Liver (tissue), 9 donors: ENCODE measurements around the gene KANK2. TPM values are rescaled to one million over a fixed set of nuclear protein-coding genes. Genes with fewer than 3 reads are reported as not detected.
"Not testable (repeated sequence)": the region's sequence is repeated elsewhere in the genome, so short reads cannot be mapped to it uniquely, and the experiment has no call there.

Experiments
- DNase-seq: peaks from one replicate; pipeline ENCODE4 v3.0.0-alpha.2; 2017; ENCODE audit warnings: low spot score
- H3K27ac ChIP-seq, 2 donors: one replicate each; pipeline ENCODE4 v1.7.0; 2013; ENCODE audit warnings: inconsistent platforms in 2 of 2, low read length in 2 of 2, control low read depth in 1 of 2, low read depth in 1 of 2, mild to moderate bottlenecking in 1 of 2
- H3K27me3 ChIP-seq, 4 donors: one replicate each; pipeline versions ENCODE4 v1.6.1 to v1.7.0; 2013; ENCODE audit warnings: low read length in 3 of 4, inconsistent platforms in 1 of 4, mild to moderate bottlenecking in 1 of 4, moderate library complexity in 1 of 4; ENCODE audit not compliant: control insufficient read depth in 4 of 4, insufficient read depth in 4 of 4
- H3K36me3 ChIP-seq, 4 donors: one replicate each; pipeline versions ENCODE4 v1.6.1 to v1.7.0; 2013; ENCODE audit warnings: low read length in 3 of 4, mild to moderate bottlenecking in 3 of 4, low read depth in 1 of 4, moderate library complexity in 1 of 4; ENCODE audit not compliant: control insufficient read depth in 4 of 4, insufficient read depth in 3 of 4
- H3K4me1 ChIP-seq, 4 donors: one replicate each; pipeline versions ENCODE4 v1.6.1 to v1.7.0; 2013; ENCODE audit warnings: low read length in 3 of 4, mild to moderate bottlenecking in 3 of 4, moderate library complexity in 1 of 4; ENCODE audit not compliant: control insufficient read depth in 4 of 4, insufficient read depth in 4 of 4
- H3K4me3 ChIP-seq, 3 donors: one replicate each; pipeline versions ENCODE4 v1.6.1 to v1.7.0; 2013; ENCODE audit warnings: low read length in 3 of 3, control low read depth in 1 of 3, low read depth in 1 of 3, mild to moderate bottlenecking in 1 of 3
- H3K9ac ChIP-seq, 2 donors: one replicate each; pipeline ENCODE4 v1.7.0; 2013; ENCODE audit warnings: low read length in 2 of 2, mild to moderate bottlenecking in 2 of 2, moderate library complexity in 2 of 2, control low read depth in 1 of 2, low read depth in 1 of 2
- H3K9me3 ChIP-seq, 4 donors: one replicate each; pipeline versions ENCODE4 v1.6.1 to v1.7.0; 2013; ENCODE audit warnings: low read length in 3 of 4; ENCODE audit not compliant: control insufficient read depth in 4 of 4
- ATF3 ChIP-seq: IDR thresholded peaks from 2 replicates; pipeline ENCODE4 v1.6.1; 2016; ENCODE audit warnings: antibody characterized with exemption
- CTCF ChIP-seq: fragments of 150-350 bp; IDR thresholded peaks from 2 replicates; pipeline ENCODE4 v1.5.1; 2017; ENCODE audit warnings: improper control_type of control experiment, low read depth, low read length; ENCODE audit not compliant: missing input control
- EGR1 ChIP-seq, 2 donors: IDR thresholded peaks; 2 replicates each; pipeline ENCODE4 v1.6.1; 2016 to 2018; ENCODE audit warnings: antibody characterized with exemption in 2 of 2, low read depth in 2 of 2
- FOXA1 ChIP-seq: IDR thresholded peaks from 2 replicates; pipeline ENCODE4 v1.6.1; 2016; ENCODE audit warnings: antibody characterized with exemption
- GABPA ChIP-seq, 2 donors: IDR thresholded peaks in 1 of 2; conservative IDR thresholded peaks in 1 of 2; 2 replicates each; pipeline ENCODE4 v1.6.1; 2016; ENCODE audit warnings: antibody characterized with exemption in 2 of 2, mild to moderate bottlenecking in 1 of 2, moderate library complexity in 1 of 2
- HNF4A ChIP-seq, 2 donors: conservative IDR thresholded peaks; 2 replicates each; pipeline ENCODE4 v1.6.1; 2016; ENCODE audit warnings: antibody characterized with exemption in 2 of 2, mild to moderate bottlenecking in 2 of 2
- HNF4G ChIP-seq: IDR thresholded peaks from 2 replicates; pipeline ENCODE4 v1.6.1; 2016; ENCODE audit warnings: antibody characterized with exemption
- JUND ChIP-seq, 2 donors: IDR thresholded peaks; 2 replicates each; pipeline ENCODE4 v1.6.1; 2016; ENCODE audit warnings: antibody characterized with exemption in 2 of 2
- MAX ChIP-seq: IDR thresholded peaks from 2 replicates; pipeline ENCODE4 v1.6.1; 2016; ENCODE audit warnings: antibody characterized with exemption
- NR2F2 ChIP-seq: IDR thresholded peaks from 2 replicates; pipeline ENCODE4 v1.6.1; 2016; ENCODE audit warnings: antibody characterized with exemption
- RAD21 ChIP-seq, 2 donors: IDR thresholded peaks; 2 replicates each; pipeline ENCODE4 v1.6.1; 2016; ENCODE audit warnings: antibody characterized with exemption in 2 of 2, mild to moderate bottlenecking in 2 of 2
- REST ChIP-seq: IDR thresholded peaks from 2 replicates; pipeline ENCODE4 v1.6.1; 2016; ENCODE audit warnings: antibody characterized with exemption, mild to moderate bottlenecking
- RXRA ChIP-seq, 2 donors: IDR thresholded peaks; 2 replicates each; pipeline ENCODE4 v1.6.1; 2017 to 2018; ENCODE audit warnings: antibody characterized with exemption in 2 of 2, mild to moderate bottlenecking in 1 of 2
- SP1 ChIP-seq: IDR thresholded peaks from 2 replicates; pipeline ENCODE4 v1.6.1; 2018; ENCODE audit warnings: antibody characterized with exemption, mild to moderate bottlenecking
- TAF1 ChIP-seq: conservative IDR thresholded peaks from 2 replicates; pipeline ENCODE4 v1.6.1; 2016; ENCODE audit warnings: antibody characterized with exemption, mild to moderate bottlenecking
- YY1 ChIP-seq: IDR thresholded peaks from 2 replicates; pipeline ENCODE4 v1.6.1; 2016; ENCODE audit warnings: antibody characterized with exemption, mild to moderate bottlenecking
- ZBTB33 ChIP-seq: IDR thresholded peaks from 2 replicates; pipeline ENCODE4 v1.6.1; 2016; ENCODE audit warnings: antibody characterized with exemption
- WGBS: extraction: QIAGEN DNeasy Blood & Tissue Kit; methylation state at CpG from one replicate; pipeline ENCODE4 v1.1.7; 2013; 5-methylcytosine and 5-hydroxymethylcytosine counted together
- polyA plus RNA-seq, 2 donors: library from polyadenylated mRNA; stranded (reverse) in 1 of 2; unstranded in 1 of 2; fragments of 200-250 nt in 1 of 2; fragments of >200 nt in 1 of 2; fragmentation: Nextera tagmentation in 1 of 2; extraction: Ambion mirVana in 1 of 2; gene quantifications; one replicate each; pipeline versions ENCODE4 v1.2.1 to v1.2.3, GENCODE V29; 2013 to 2015
- total RNA-seq, 2 donors: library from RNA; depleted of rRNA; stranded (reverse); fragments of >200 nt; gene quantifications; one replicate each; pipeline ENCODE4 v1.2.3, GENCODE V29; 2014
- donor health status: healthy.
- donor health status: healthy.
- donor health status: healthy.
- donor health status: healthy.
- donor health status: healthy.

Gene KANK2
- total and polyA plus RNA-seq, 4 donors: 15.0 to 67.8 (median 40.6) TPM

GRCh38 chr19:11121963-11122362 is 75.4 kb downstream of the KANK2 start:
- 93% methylated on average over 17 of the region's 17 CpGs for WGBS

GRCh38 chr19:11116507-11116906 is 80.8 kb downstream of the KANK2 start:
- H3K9ac ChIP-seq: no peak overlapping the region
- H3K4me3 ChIP-seq: no peak overlapping the region
- no peak for DNase-seq
- no peaks in the 10 kb centered on the region for H3K9me3 ChIP-seq
- WGBS: 98% methylated on average over 9 of the region's 9 CpGs
- H3K4me1 ChIP-seq: peaks cover 0 to 25% (median 17%) of the 10 kb centered on the region in 4 donors
- H3K36me3 ChIP-seq: peaks cover 32 to 81% (median 71%) of the 10 kb centered on the region in 4 donors
- no peaks in the 10 kb centered on the region for H3K27me3 ChIP-seq
- TF ChIP-seq RXRA (IDR thresholded peaks at IDR 0.05) (no peak), EGR1 (IDR thresholded peaks at IDR 0.05; ENCODE audit: low read depth in 2 of 2) (no peak), MAX (no peak), REST (no peak), NR2F2 (no peak), FOXA1 (no peak), ZBTB33 (no peak), ATF3 (no peak), CTCF (no peak), HNF4A (conservative IDR thresholded peaks at IDR 0.05) (no peak), SP1 (no peak), JUND (IDR thresholded peaks at IDR 0.05) (no peak), GABPA (IDR thresholded peaks at IDR 0.05 in 1 of 2, conservative IDR thresholded peaks at IDR 0.05 in 1 of 2) (no peak), HNF4G (no peak), RAD21 (IDR thresholded peaks at IDR 0.05) (no peak), YY1 (no peak), TAF1 (no peak)
- no peak overlapping the region for H3K27ac ChIP-seq

More at GRCh38 chr19:11121963-11122362, 75.4 kb downstream of the KANK2 start:
- not testable (repeated sequence) for DNase-seq, H3K27me3 ChIP-seq, H3K4me3 ChIP-seq, H3K9ac ChIP-seq, H3K27ac ChIP-seq, H3K9me3 ChIP-seq, H3K4me1 ChIP-seq
- peaks cover 24 to 73% (median 62%) of the 10 kb centered on the region in 4 donors for H3K36me3 ChIP-seq
